ENCODE measurements around the gene ZNF407.

ZNF407 gene

DNA sequence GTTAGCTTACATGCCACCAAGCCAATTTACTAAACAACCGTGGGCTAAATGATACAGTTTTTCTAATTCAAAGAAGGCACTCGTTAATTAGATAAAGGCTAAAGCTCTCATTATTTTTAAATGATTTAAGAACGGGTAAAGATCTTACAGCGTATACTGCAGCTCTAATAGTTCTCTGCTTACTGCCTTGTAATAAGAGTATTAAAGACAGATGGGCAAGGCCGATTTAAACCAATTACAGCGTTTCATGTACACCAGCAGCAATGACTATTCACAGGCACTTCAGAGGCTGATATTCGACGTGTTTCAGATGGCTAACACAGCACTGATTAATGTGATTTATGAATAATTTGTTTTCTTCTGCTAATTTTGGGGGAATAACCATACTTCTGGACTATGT, 259.3 kb downstream of the ZNF407 start:
- Histone ChIP-seq H3K79me1 (ENCODE audit: low read length) (no peaks in the 10 kb centered on the region), H3K4me1 (ENCODE audit: control insufficient read depth, low read depth, low read length) (no peaks in the 10 kb centered on the region), H3K79me2 (ENCODE audit: control insufficient read depth, insufficient read depth, low read length) (no peaks in the 10 kb centered on the region), H3K4ac (ENCODE audit: low read depth, low read length) (no peak overlapping the region), H2BK120ac (ENCODE audit: low read depth, low read length) (no peak overlapping the region), H2AK5ac (ENCODE audit: low read length) (no peak overlapping the region), H4K8ac (ENCODE audit: low read depth, low read length) (no peak overlapping the region), H3K9ac (ENCODE audit: low read length) (no peak overlapping the region), H4K5ac (ENCODE audit: low read length) (no peak overlapping the region), H2BK15ac (replicated peaks; ENCODE audit: low read depth) (no peak overlapping the region), H3K36me3 (ENCODE audit: control insufficient read depth, insufficient read depth, low read length) (no peaks in the 10 kb centered on the region), H3K18ac (ENCODE audit: low read length) (no peak overlapping the region), H3K4me3 (ENCODE audit: low read length) (no peak overlapping the region), H3K4me2 (ENCODE audit: low read length) (no peak overlapping the region), H3K27ac (ENCODE audit: low read depth, low read length) (no peak overlapping the region), H3K56ac (ENCODE audit: low read length) (no peak overlapping the region), H3K27me3 (ENCODE audit: insufficient read depth, low read length, poor library complexity) (no peaks in the 10 kb centered on the region), H3K23ac (ENCODE audit: low read length) (no peak overlapping the region), H2BK5ac (ENCODE audit: low read length) (no peak overlapping the region)
- no CpG with 5 or more reads among the region's 8 CpGs for WGBS (ENCODE audit: extremely low coverage, insufficient coverage, low lambda C conversion rate)
- DNase-seq, result no peak

DNA sequence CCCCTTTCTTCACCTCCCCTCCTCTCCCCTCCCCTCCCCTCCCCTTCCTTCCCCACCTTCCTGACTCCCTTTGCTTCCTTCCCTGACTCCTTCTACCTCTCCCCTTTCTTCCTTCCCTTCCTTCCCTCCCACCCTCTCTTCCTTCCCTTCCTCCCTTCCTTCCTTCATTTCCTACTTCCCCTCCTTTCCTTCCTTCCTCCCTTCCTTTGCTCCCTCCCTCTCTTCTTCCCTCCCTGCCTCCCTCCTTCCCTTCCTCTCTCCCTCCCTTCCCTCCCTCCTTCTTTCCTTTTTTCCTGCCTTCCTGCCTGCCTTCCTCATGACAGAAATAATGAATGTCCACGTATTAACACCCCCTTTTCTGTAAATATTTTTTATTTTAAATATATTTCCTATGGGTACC, 260.2 kb downstream of the ZNF407 start:
- Histone ChIP-seq H3K36me3 (ENCODE audit: control insufficient read depth, insufficient read depth, low read length) (no peaks in the 10 kb centered on the region), H3K4me2 (ENCODE audit: low read length) (no peak overlapping the region), H2BK5ac (ENCODE audit: low read length) (no peak overlapping the region), H2BK15ac (replicated peaks; ENCODE audit: low read depth) (no peak overlapping the region), H3K4me1 (ENCODE audit: control insufficient read depth, low read depth, low read length) (no peaks in the 10 kb centered on the region), H2BK120ac (ENCODE audit: low read depth, low read length) (no peak overlapping the region), H3K4me3 (ENCODE audit: low read length) (no peak overlapping the region), H4K5ac (ENCODE audit: low read length) (no peak overlapping the region), H3K27ac (ENCODE audit: low read depth, low read length) (no peak overlapping the region), H3K18ac (ENCODE audit: low read length) (no peak overlapping the region), H3K56ac (ENCODE audit: low read length) (no peak overlapping the region), H3K79me1 (ENCODE audit: low read length) (no peaks in the 10 kb centered on the region), H3K9ac (ENCODE audit: low read length) (no peak overlapping the region), H3K23ac (ENCODE audit: low read length) (no peak overlapping the region), H4K8ac (ENCODE audit: low read depth, low read length) (no peak overlapping the region), H2AK5ac (ENCODE audit: low read length) (no peak overlapping the region), H3K27me3 (ENCODE audit: insufficient read depth, low read length, poor library complexity) (no peaks in the 10 kb centered on the region), H3K4ac (ENCODE audit: low read depth, low read length) (no peak overlapping the region), H3K79me2 (ENCODE audit: control insufficient read depth, insufficient read depth, low read length) (no peaks in the 10 kb centered on the region)
- no CpG with 5 or more reads among the region's 1 CpG for WGBS (ENCODE audit: extremely low coverage, insufficient coverage, low lambda C conversion rate)
- DNase-seq, result no peak

DNA sequence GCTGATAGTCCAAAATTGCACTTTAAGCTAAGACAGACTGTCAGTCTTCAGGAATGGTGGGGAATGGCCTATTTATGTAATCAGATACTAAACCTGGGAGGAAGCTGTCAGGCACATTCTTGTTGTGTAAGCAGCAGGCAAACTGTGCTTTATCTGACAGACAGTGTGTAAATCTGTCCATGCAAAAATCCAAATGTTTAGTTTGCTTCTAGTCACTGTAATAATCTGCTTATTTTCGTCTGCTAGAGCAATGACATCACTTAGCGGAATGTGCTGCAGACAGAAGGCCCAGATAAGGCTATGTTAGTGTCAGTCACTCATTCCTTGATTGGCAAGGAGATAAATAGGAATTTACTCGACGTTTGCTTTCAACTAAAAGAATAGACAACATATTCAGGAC, 263.5 kb downstream of the ZNF407 start:
- H3K23ac ChIP-seq (ENCODE audit: low read length), result no peak overlapping the region
- H3K27ac ChIP-seq (ENCODE audit: low read depth, low read length), result no peak overlapping the region
- H2BK5ac ChIP-seq (ENCODE audit: low read length), result no peak overlapping the region
- H2BK15ac ChIP-seq (replicated peaks; ENCODE audit: low read depth), result no peak overlapping the region
- no peak overlapping the region for H2AK5ac ChIP-seq (ENCODE audit: low read length)
- peak; percentile 50 for DNase-seq
- H4K8ac ChIP-seq (ENCODE audit: low read depth, low read length), result no peak overlapping the region
- H3K18ac ChIP-seq (ENCODE audit: low read length), result no peak overlapping the region
- no peaks in the 10 kb centered on the region for H3K79me1 ChIP-seq (ENCODE audit: low read length)
- no peak overlapping the region for H3K4ac ChIP-seq (ENCODE audit: low read depth, low read length)
- no peak overlapping the region for H3K4me3 ChIP-seq (ENCODE audit: low read length)
- WGBS (ENCODE audit: extremely low coverage, insufficient coverage, low lambda C conversion rate), result no CpG with 5 or more reads among the region's 4 CpGs
- H2BK120ac ChIP-seq (ENCODE audit: low read depth, low read length), result no peak overlapping the region
- H4K5ac ChIP-seq (ENCODE audit: low read length), result no peak overlapping the region
- H3K4me1 ChIP-seq (ENCODE audit: control insufficient read depth, low read depth, low read length), result no peaks in the 10 kb centered on the region
- no peaks in the 10 kb centered on the region for H3K79me2 ChIP-seq (ENCODE audit: control insufficient read depth, insufficient read depth, low read length)
- no peaks in the 10 kb centered on the region for H3K36me3 ChIP-seq (ENCODE audit: control insufficient read depth, insufficient read depth, low read length)
- no peak overlapping the region for H3K9ac ChIP-seq (ENCODE audit: low read length)
- H3K4me2 ChIP-seq (ENCODE audit: low read length), result no peak overlapping the region
- H3K27me3 ChIP-seq (ENCODE audit: insufficient read depth, low read length, poor library complexity), result no peaks in the 10 kb centered on the region
- H3K56ac ChIP-seq (ENCODE audit: low read length), result no peak overlapping the region

DNA sequence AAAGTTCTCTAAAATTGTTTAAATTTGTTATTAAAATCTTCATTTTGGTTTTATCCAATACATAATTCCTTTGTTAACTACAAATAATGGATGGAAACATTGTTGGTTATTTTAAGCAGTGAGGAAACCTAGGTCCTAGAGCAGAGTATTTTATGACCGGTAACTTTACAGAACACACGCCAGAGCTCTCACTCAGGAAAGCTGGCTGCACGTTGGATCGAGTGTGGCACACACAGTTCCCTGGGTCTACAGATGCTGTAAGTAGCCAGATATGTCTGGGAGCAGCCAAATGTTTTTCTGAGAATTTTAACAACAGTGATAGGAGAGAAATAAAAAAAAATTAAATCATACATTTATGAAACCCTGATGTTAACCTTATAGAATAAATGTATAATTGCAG, 264.4 kb downstream of the ZNF407 start:
- H3K56ac ChIP-seq (ENCODE audit: low read length), result no peak overlapping the region
- H3K23ac ChIP-seq (ENCODE audit: low read length), result no peak overlapping the region
- H3K4me3 ChIP-seq (ENCODE audit: low read length), result no peak overlapping the region
- no peak overlapping the region for H2BK120ac ChIP-seq (ENCODE audit: low read depth, low read length)
- no peak overlapping the region for H4K5ac ChIP-seq (ENCODE audit: low read length)
- H3K79me2 ChIP-seq (ENCODE audit: control insufficient read depth, insufficient read depth, low read length), result no peaks in the 10 kb centered on the region
- H3K4me1 ChIP-seq (ENCODE audit: control insufficient read depth, low read depth, low read length), result no peaks in the 10 kb centered on the region
- no CpG with 5 or more reads among the region's 4 CpGs for WGBS (ENCODE audit: extremely low coverage, insufficient coverage, low lambda C conversion rate)
- H3K18ac ChIP-seq (ENCODE audit: low read length), result no peak overlapping the region
- no peak overlapping the region for H4K8ac ChIP-seq (ENCODE audit: low read depth, low read length)
- H3K27ac ChIP-seq (ENCODE audit: low read depth, low read length), result no peak overlapping the region
- DNase-seq, result no peak
- no peak overlapping the region for H3K9ac ChIP-seq (ENCODE audit: low read length)
- H2BK5ac ChIP-seq (ENCODE audit: low read length), result no peak overlapping the region
- H3K36me3 ChIP-seq (ENCODE audit: control insufficient read depth, insufficient read depth, low read length), result no peaks in the 10 kb centered on the region
- H2BK15ac ChIP-seq (replicated peaks; ENCODE audit: low read depth), result no peak overlapping the region
- H2AK5ac ChIP-seq (ENCODE audit: low read length), result no peak overlapping the region
- H3K27me3 ChIP-seq (ENCODE audit: insufficient read depth, low read length, poor library complexity), result no peaks in the 10 kb centered on the region
- H3K79me1 ChIP-seq (ENCODE audit: low read length), result no peaks in the 10 kb centered on the region
- peak overlapping the region; percentile 55 for H3K4ac ChIP-seq (ENCODE audit: low read depth, low read length)
- no peak overlapping the region for H3K4me2 ChIP-seq (ENCODE audit: low read length)

DNA sequence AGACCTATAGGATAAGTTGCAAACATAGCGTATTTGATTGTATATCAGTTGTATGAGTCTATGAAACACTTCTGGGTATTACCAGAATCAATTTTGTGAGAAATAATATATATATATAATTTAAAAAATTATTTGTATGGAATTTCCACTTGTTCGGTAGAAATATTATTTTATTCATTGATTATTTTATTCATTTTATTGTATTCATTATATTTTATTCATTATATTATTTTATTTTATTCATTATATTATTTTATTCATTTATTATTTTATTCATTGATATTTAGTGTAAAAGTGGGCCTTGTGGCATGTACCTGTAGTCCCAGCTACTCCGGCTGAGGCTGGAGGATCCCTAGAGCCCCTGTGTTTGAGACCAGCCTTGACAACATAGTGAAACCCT, 268.9 kb downstream of the ZNF407 start:
- H3K56ac ChIP-seq (ENCODE audit: low read length), result no peak overlapping the region
- H4K5ac ChIP-seq (ENCODE audit: low read length), result no peak overlapping the region
- no peak overlapping the region for H3K18ac ChIP-seq (ENCODE audit: low read length)
- H2BK5ac ChIP-seq (ENCODE audit: low read length), result no peak overlapping the region
- no peak overlapping the region for H3K4me3 ChIP-seq (ENCODE audit: low read length)
- H3K27ac ChIP-seq (ENCODE audit: low read depth, low read length), result no peak overlapping the region
- H3K4me1 ChIP-seq (ENCODE audit: control insufficient read depth, low read depth, low read length), result peaks cover 2% of the 10 kb centered on the region
- no peak overlapping the region for H3K4me2 ChIP-seq (ENCODE audit: low read length)
- H3K9ac ChIP-seq (ENCODE audit: low read length), result no peak overlapping the region
- no peak overlapping the region for H3K23ac ChIP-seq (ENCODE audit: low read length)
- no peak overlapping the region for H4K8ac ChIP-seq (ENCODE audit: low read depth, low read length)
- no peak overlapping the region for H2AK5ac ChIP-seq (ENCODE audit: low read length)
- no peaks in the 10 kb centered on the region for H3K79me2 ChIP-seq (ENCODE audit: control insufficient read depth, insufficient read depth, low read length)
- H2BK120ac ChIP-seq (ENCODE audit: low read depth, low read length), result no peak overlapping the region
- H3K79me1 ChIP-seq (ENCODE audit: low read length), result no peaks in the 10 kb centered on the region
- H2BK15ac ChIP-seq (replicated peaks; ENCODE audit: low read depth), result no peak overlapping the region
- no peaks in the 10 kb centered on the region for H3K27me3 ChIP-seq (ENCODE audit: insufficient read depth, low read length, poor library complexity)
- H3K36me3 ChIP-seq (ENCODE audit: control insufficient read depth, insufficient read depth, low read length), result no peaks in the 10 kb centered on the region
- no CpG with 5 or more reads among the region's 3 CpGs for WGBS (ENCODE audit: extremely low coverage, insufficient coverage, low lambda C conversion rate)
- H3K4ac ChIP-seq (ENCODE audit: low read depth, low read length), result no peak overlapping the region
- no peak for DNase-seq

DNA sequence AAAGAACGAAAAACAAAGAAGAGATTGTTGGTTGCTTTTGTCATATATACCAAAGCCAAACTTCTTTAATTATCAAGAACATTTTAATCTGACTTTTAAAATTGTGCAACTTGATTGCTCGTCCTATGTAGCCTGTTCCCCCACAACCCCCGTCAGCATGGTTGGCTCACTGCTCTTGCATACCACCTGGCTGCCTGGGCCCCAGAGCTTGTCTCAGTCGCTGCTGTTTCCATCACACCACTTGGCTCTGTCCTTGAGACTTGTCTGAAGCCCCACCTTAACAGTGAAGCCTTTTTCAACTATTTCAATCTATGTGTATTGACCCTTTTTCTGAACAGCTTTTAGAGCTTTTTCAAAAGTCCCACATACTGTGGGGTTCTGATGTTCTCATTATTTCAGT, 270.8 kb downstream of the ZNF407 start:
- Histone ChIP-seq H3K27me3 (ENCODE audit: insufficient read depth, low read length, poor library complexity) (no peaks in the 10 kb centered on the region), H3K4ac (ENCODE audit: low read depth, low read length) (no peak overlapping the region), H2AK5ac (ENCODE audit: low read length) (no peak overlapping the region), H3K4me3 (ENCODE audit: low read length) (no peak overlapping the region), H4K5ac (ENCODE audit: low read length) (no peak overlapping the region), H3K56ac (ENCODE audit: low read length) (no peak overlapping the region), H3K4me1 (ENCODE audit: control insufficient read depth, low read depth, low read length) (peaks cover 2% of the 10 kb centered on the region), H2BK120ac (ENCODE audit: low read depth, low read length) (no peak overlapping the region), H3K23ac (ENCODE audit: low read length) (no peak overlapping the region), H3K27ac (ENCODE audit: low read depth, low read length) (no peak overlapping the region), H3K36me3 (ENCODE audit: control insufficient read depth, insufficient read depth, low read length) (no peaks in the 10 kb centered on the region), H2BK5ac (ENCODE audit: low read length) (no peak overlapping the region), H3K4me2 (ENCODE audit: low read length) (no peak overlapping the region), H3K18ac (ENCODE audit: low read length) (no peak overlapping the region), H3K9ac (ENCODE audit: low read length) (no peak overlapping the region), H3K79me2 (ENCODE audit: control insufficient read depth, insufficient read depth, low read length) (no peaks in the 10 kb centered on the region), H4K8ac (ENCODE audit: low read depth, low read length) (no peak overlapping the region), H3K79me1 (ENCODE audit: low read length) (no peaks in the 10 kb centered on the region), H2BK15ac (replicated peaks; ENCODE audit: low read depth) (no peak overlapping the region)
- DNase-seq, result peak; percentile 28
- WGBS (ENCODE audit: extremely low coverage, insufficient coverage, low lambda C conversion rate), result no CpG with 5 or more reads among the region's 4 CpGs
